ENCODE data around the gene LBX1. TPM values are rescaled to one million over a fixed set of nuclear protein-coding genes. Genes with fewer than 3 reads are reported as not detected.

The LBX1 gene
- total and polyA plus RNA-seq, 4 experiments from 2014 or later = not detected

- no peak for DNase-seq
- Histone ChIP-seq H3K36me3 (ENCODE audit: insufficient read depth, low read length) (no peaks in the 10 kb centered on the region), H3K4me1 (ENCODE audit: insufficient read depth, low read length) (peaks cover 52% of the 10 kb centered on the region), H3K4me3 (ENCODE audit: low read length in 2 of 2) (no peak overlapping the region), H3K27me3 (ENCODE audit: insufficient read depth, low read length) (peaks cover 75% of the 10 kb centered on the region), H3K27ac (ENCODE audit: low read depth, low read length) (no peak overlapping the region), H3K9me3 (ENCODE audit: control insufficient read depth in 1 of 2, low read length in 2 of 2) (no peaks in the 10 kb centered on the region)
- Mint-ChIP-seq H3K27me3 (peaks cover 53 to 71% of the 10 kb centered on the region in 2 donors), H3K4me3 (peak overlapping the region in 5 of 8 donors; percentile 15 to 70 (median 46)), H3K36me3 (no peaks in the 10 kb centered on the region), H3K9me3 (peaks cover 0 to 9% (median 0%) of the 10 kb centered on the region in 8 donors), H3K4me1 (peaks cover 19 to 62% (median 35%) of the 10 kb centered on the region in 4 donors), H3K27ac (peak overlapping the region in 1 of 7 donors; percentile 85)
- ChIA-PET CTCF (ENCODE audit: partially characterized antibody) (interaction anchor here (1.7 to 8.0 kb wide), 3 partner anchors 22 to 249 kb away, joined by 5 to 84 read pairs (median 43); no protein-coding TSS in a partner anchor), POLR2A (ENCODE audit: partially characterized antibody) (no interaction called here)
- intact Hi-C loops (cut with micrococcal nuclease) = no loop called here
Measured at GRCh38 chr10:101217044-101217425, 12.2 kb downstream of the LBX1 start.

GRCh38 chr10:101216207-101217043, 12.8 kb downstream of the LBX1 start:
- H3K27ac Mint-ChIP-seq = peak overlapping the region in 4 of 7 donors; percentile 16 to 85 (median 65)
- Histone ChIP-seq H3K4me3 (ENCODE audit: low read length in 2 of 2) (no peak overlapping the region), H3K36me3 (ENCODE audit: insufficient read depth, low read length) (no peaks in the 10 kb centered on the region), H3K9me3 (ENCODE audit: control insufficient read depth in 1 of 2, low read length in 2 of 2) (no peaks in the 10 kb centered on the region), H3K27ac (ENCODE audit: low read depth, low read length) (no peak overlapping the region), H3K27me3 (ENCODE audit: insufficient read depth, low read length) (peaks cover 69% of the 10 kb centered on the region), H3K4me1 (ENCODE audit: insufficient read depth, low read length) (peaks cover 52% of the 10 kb centered on the region)
- H3K36me3 Mint-ChIP-seq = no peaks in the 10 kb centered on the region
- peak in 1 of 5 donors; percentile 17 for DNase-seq
- H3K9me3 Mint-ChIP-seq = peaks cover 0 to 9% (median 0%) of the 10 kb centered on the region in 8 donors
- H3K4me3 Mint-ChIP-seq = peak overlapping the region; percentile 39 to 73 (median 69)
- intact Hi-C loops (cut with micrococcal nuclease) = loop anchor here (1.0 kb wide), 1 partner anchor 21 kb away; no protein-coding TSS in a partner anchor
- ChIA-PET CTCF (ENCODE audit: partially characterized antibody) (interaction anchor here (1.7 to 8.0 kb wide), 8 partner anchors 7 to 564 kb away, joined by 5 to 84 read pairs (median 32); no protein-coding TSS in a partner anchor), POLR2A (ENCODE audit: partially characterized antibody) (interaction anchor here (1.5 kb wide), 1 partner anchor 10 kb away, joined by 5 read pairs; no protein-coding TSS in a partner anchor)
- peaks cover 50 to 70% of the 10 kb centered on the region in 2 donors for H3K27me3 Mint-ChIP-seq
- H3K4me1 Mint-ChIP-seq = peaks cover 18 to 56% (median 35%) of the 10 kb centered on the region in 4 donors

GRCh38 chr10:101215397-101216206, 13.7 kb downstream of the LBX1 start:
- Histone ChIP-seq H3K36me3 (ENCODE audit: insufficient read depth, low read length) (no peaks in the 10 kb centered on the region), H3K4me3 (ENCODE audit: low read length in 2 of 2) (peak overlapping the region in 1 of 2 donors; percentile 2), H3K27me3 (ENCODE audit: insufficient read depth, low read length) (peaks cover 63% of the 10 kb centered on the region), H3K4me1 (ENCODE audit: insufficient read depth, low read length) (peaks cover 52% of the 10 kb centered on the region), H3K27ac (ENCODE audit: low read depth, low read length) (no peak overlapping the region), H3K9me3 (ENCODE audit: control insufficient read depth in 1 of 2, low read length in 2 of 2) (no peaks in the 10 kb centered on the region)
- intact Hi-C loops (cut with micrococcal nuclease) = loop anchor here (1.0 to 2.0 kb wide), 2 partner anchors 22 to 227 kb away; no protein-coding TSS in a partner anchor
- Mint-ChIP-seq H3K27me3 (peaks cover 47 to 65% of the 10 kb centered on the region in 2 donors), H3K4me3 (peak overlapping the region in 4 of 8 donors; percentile 46 to 86 (median 76)), H3K4me1 (peaks cover 16 to 53% (median 35%) of the 10 kb centered on the region in 4 donors), H3K27ac (peak overlapping the region in 2 of 7 donors; percentile 29 to 82), H3K36me3 (no peaks in the 10 kb centered on the region), H3K9me3 (peaks cover 0 to 9% (median 0%) of the 10 kb centered on the region in 8 donors)
- ChIA-PET CTCF (ENCODE audit: partially characterized antibody) (interaction anchor here (1.6 to 8.0 kb wide), 16 partner anchors 8 to 565 kb away, joined by 5 to 84 read pairs (median 17); no protein-coding TSS in a partner anchor), POLR2A (ENCODE audit: partially characterized antibody) (interaction anchor here (1.0 to 1.5 kb wide), 2 partner anchors 10 to 11 kb away, joined by 3 to 5 read pairs; no protein-coding TSS in a partner anchor)
- DNase-seq = no peak

DNA sequence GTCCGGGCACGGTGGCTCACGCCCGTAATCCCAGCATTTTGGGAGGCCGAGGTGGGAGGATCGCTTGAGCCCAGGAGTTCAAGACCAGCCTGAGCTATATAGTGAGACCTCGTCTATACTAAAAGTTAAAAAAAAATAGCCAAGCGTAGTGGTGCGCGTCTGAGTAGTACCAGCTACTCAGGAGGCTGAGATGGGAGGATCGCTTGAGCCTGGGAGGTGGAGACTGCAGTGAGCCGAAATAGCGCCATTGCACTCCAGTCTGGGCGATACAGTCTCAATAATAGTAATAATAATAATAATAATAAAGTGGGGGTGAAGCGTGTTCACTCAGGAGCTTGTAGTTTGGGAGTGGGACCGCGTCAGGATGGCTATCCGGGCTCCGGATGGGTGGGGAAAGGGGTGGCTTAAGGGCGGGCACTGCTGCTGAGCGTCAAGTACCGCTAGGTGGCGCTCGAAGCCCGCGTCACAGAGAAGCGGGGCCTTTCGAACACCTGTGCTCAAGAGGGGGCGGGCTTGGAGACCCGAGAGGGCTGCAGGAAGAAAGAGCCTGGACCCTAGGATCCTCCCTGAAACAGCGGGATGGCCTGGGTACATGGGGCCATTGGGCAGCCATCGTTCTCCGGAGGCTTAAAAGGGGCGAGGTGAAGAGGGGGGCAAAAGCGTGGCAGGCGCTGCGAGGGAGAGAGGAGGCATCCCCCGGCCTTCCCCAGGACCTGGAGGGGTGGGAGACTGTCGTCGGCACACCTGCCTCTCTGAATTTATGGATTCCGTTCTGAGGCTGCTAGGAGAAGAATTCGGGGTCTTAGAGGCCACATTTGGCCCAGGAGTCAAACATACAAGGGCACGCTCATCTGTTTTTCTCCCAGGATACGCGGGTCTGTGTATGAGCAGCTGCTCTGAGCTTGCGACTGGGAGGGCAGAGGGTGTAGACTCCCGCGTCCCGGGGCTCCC, 14.5 kb downstream of the LBX1 start:
- CTCF ChIA-PET (ENCODE audit: partially characterized antibody) = interaction anchor here (0.7 to 8.0 kb wide), 52 partner anchors 9 to 796 kb away, joined by 3 to 84 read pairs (median 5); partner anchors contain the start of genes DPCD, LBX1 and POLL
- H3K36me3 ChIP-seq (ENCODE audit: insufficient read depth, low read length) = no peaks in the 10 kb centered on the region
- peak; percentile 63 to 75 (median 70) for DNase-seq
- H3K27me3 Mint-ChIP-seq = peaks cover 39 to 64% of the 10 kb centered on the region in 2 donors
- intact Hi-C loops (cut with micrococcal nuclease) = loop anchor here (1.0 to 2.0 kb wide), 3 partner anchors 58 to 228 kb away; no protein-coding TSS in a partner anchor
- H3K4me3 ChIP-seq (ENCODE audit: low read length in 2 of 2) = peak overlapping the region in 1 of 2 donors; percentile 2
- H3K36me3 Mint-ChIP-seq = no peaks in the 10 kb centered on the region
- peaks cover 54% of the 10 kb centered on the region for H3K27me3 ChIP-seq (ENCODE audit: insufficient read depth, low read length)
- peak overlapping the region in 3 of 7 donors; percentile 29 to 82 (median 39) for H3K27ac Mint-ChIP-seq
- H3K9me3 ChIP-seq (ENCODE audit: control insufficient read depth in 1 of 2, low read length in 2 of 2) = no peaks in the 10 kb centered on the region
- H3K9me3 Mint-ChIP-seq = peaks cover 0 to 9% (median 0%) of the 10 kb centered on the region in 8 donors
- peaks cover 16 to 49% (median 35%) of the 10 kb centered on the region in 4 donors for H3K4me1 Mint-ChIP-seq
- H3K27ac ChIP-seq (ENCODE audit: low read depth, low read length) = no peak overlapping the region
- peaks cover 52% of the 10 kb centered on the region for H3K4me1 ChIP-seq (ENCODE audit: insufficient read depth, low read length)
- POLR2A ChIA-PET (ENCODE audit: partially characterized antibody) = interaction anchor here (1.0 to 1.5 kb wide), 3 partner anchors 11 to 12 kb away, joined by 3 to 5 read pairs (median 4); no protein-coding TSS in a partner anchor
- peak overlapping the region; percentile 37 to 86 (median 73) for H3K4me3 Mint-ChIP-seq

DNA sequence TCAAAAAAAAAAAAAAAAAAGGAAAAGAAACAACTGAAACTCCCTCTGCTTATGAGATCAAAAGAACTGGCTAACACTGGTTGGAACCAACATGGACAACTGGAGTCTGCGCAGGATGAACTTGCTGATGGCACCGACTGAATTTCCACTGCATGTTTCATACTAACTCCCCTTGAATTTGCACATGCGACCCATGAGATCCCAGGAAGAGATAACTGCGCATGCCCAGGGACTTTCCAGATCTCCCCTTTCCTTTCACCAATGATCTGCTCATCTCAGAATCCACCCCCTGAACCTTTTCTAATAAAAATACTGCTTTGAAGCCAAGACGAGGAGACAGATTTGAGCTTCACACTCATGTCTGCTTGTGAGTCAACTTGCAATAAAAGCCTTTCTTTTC, 20.7 kb downstream of the LBX1 start:
- no peak for DNase-seq
- Mint-ChIP-seq H3K9me3 (peaks cover 0 to 4% (median 0%) of the 10 kb centered on the region in 8 donors), H3K27me3 (peaks cover 24 to 47% of the 10 kb centered on the region in 2 donors), H3K4me3 (no peak overlapping the region), H3K36me3 (no peaks in the 10 kb centered on the region), H3K27ac (no peak overlapping the region), H3K4me1 (peaks cover under 1 to 3% (median 2%) of the 10 kb centered on the region in 4 donors)
- ChIA-PET CTCF (ENCODE audit: partially characterized antibody) (interaction anchor here (0.6 kb wide), 1 partner anchor 42 kb away, joined by 5 read pairs; no protein-coding TSS in a partner anchor), POLR2A (ENCODE audit: partially characterized antibody) (no interaction called here)
- peaks cover 1% of the 10 kb centered on the region for H3K4me1 ChIP-seq (ENCODE audit: insufficient read depth, low read length)
- no peaks in the 10 kb centered on the region for H3K9me3 ChIP-seq (ENCODE audit: control insufficient read depth in 1 of 2, low read length in 2 of 2)
- H3K4me3 ChIP-seq (ENCODE audit: low read length in 2 of 2) = no peak overlapping the region
- H3K27ac ChIP-seq (ENCODE audit: low read depth, low read length) = no peak overlapping the region
- intact Hi-C loops (cut with micrococcal nuclease) = no loop called here
- H3K36me3 ChIP-seq (ENCODE audit: insufficient read depth, low read length) = no peaks in the 10 kb centered on the region
- peaks cover under 1% of the 10 kb centered on the region for H3K27me3 ChIP-seq (ENCODE audit: insufficient read depth, low read length)

DNA sequence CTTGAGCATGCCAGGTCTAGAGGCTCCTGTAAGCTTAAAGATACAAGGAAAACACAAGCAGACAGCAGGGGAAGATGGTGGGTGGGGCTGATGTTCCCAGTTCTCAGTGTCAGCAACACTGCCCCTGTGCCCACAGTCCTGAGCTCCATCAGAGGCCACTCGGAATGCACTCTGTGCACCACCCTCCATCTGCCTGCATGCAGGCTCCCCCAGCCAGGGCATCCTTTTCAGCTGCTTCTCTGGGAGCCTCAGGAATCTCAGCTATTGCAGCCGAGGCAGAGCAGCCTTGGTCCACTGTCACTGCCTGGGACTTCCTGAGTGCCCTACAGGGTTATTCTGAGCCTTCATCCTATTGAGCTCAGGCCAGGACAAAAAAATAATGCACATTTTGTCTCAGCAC, 22.2 kb downstream of the LBX1 start:
- no peak overlapping the region for H3K27ac Mint-ChIP-seq
- DNase-seq = no peak
- H3K4me3 Mint-ChIP-seq = no peak overlapping the region
- intact Hi-C loops (cut with micrococcal nuclease) = no loop called here
- no peaks in the 10 kb centered on the region for H3K9me3 ChIP-seq (ENCODE audit: control insufficient read depth in 1 of 2, low read length in 2 of 2)
- no peaks in the 10 kb centered on the region for H3K4me1 Mint-ChIP-seq
- POLR2A ChIA-PET (ENCODE audit: partially characterized antibody) = no interaction called here
- no peaks in the 10 kb centered on the region for H3K4me1 ChIP-seq (ENCODE audit: insufficient read depth, low read length)
- H3K27me3 ChIP-seq (ENCODE audit: insufficient read depth, low read length) = peaks cover 5% of the 10 kb centered on the region
- CTCF ChIA-PET (ENCODE audit: partially characterized antibody) = interaction anchor here (1.1 kb wide), 1 partner anchor 361 kb away, joined by 3 read pairs; no protein-coding TSS in a partner anchor
- no peak overlapping the region for H3K4me3 ChIP-seq (ENCODE audit: low read length in 2 of 2)
- H3K27me3 Mint-ChIP-seq = peaks cover 18 to 39% of the 10 kb centered on the region in 2 donors
- no peak overlapping the region for H3K27ac ChIP-seq (ENCODE audit: low read depth, low read length)
- H3K36me3 ChIP-seq (ENCODE audit: insufficient read depth, low read length) = no peaks in the 10 kb centered on the region
- peaks cover 0 to 4% (median 0%) of the 10 kb centered on the region in 8 donors for H3K9me3 Mint-ChIP-seq
- H3K36me3 Mint-ChIP-seq = no peaks in the 10 kb centered on the region

Measured in CD4-positive, alpha-beta memory T cell (primary cell).